Right cardiac atrium (tissue), 5 donors: ENCODE results near the gene XXYLT1. TPM values are rescaled to one million over a fixed set of nuclear protein-coding genes. Genes with fewer than 3 reads are reported as not detected.

ENCODE experiments used
- ATAC-seq, 2 donors: fragments of 200-7000 bp; cut with Tn5 transposase; one replicate each; pipeline versions ENCODE4 v1.8.0 to v1.9.1; 2020; ENCODE audit warnings: moderate library complexity in 2 of 2, mild to moderate bottlenecking in 1 of 2
- DNase-seq, 3 donors: peaks; one replicate each; pipeline ENCODE4 v3.0.0-alpha.2; 2020
- H3K27ac ChIP-seq: one replicate; pipeline ENCODE4 v1.5.1; 2013; ENCODE audit warnings: mild to moderate bottlenecking, low read length, control low read depth, moderate library complexity
- H3K27me3 ChIP-seq: one replicate; pipeline ENCODE4 v1.6.1; 2013; ENCODE audit not compliant: control insufficient read depth, insufficient read depth
- H3K4me1 ChIP-seq: one replicate; pipeline ENCODE4 v1.6.1; 2013; ENCODE audit warnings: low read length; ENCODE audit not compliant: control insufficient read depth, insufficient read depth
- H3K4me3 ChIP-seq: one replicate; pipeline ENCODE4 v1.5.1; 2013; ENCODE audit warnings: low read length, control low read depth
- H3K9me3 ChIP-seq: one replicate; pipeline ENCODE4 v1.6.1; 2013; ENCODE audit warnings: low read length; ENCODE audit not compliant: control insufficient read depth
- WGBS: extraction: QIAGEN DNeasy Blood & Tissue Kit; methylation state at CpG from one replicate; pipeline ENCODE4 v1.1.7; 2013; 5-methylcytosine and 5-hydroxymethylcytosine counted together
- intact Hi-C, 4 donors: fragments of 100-400 bp; cut with DNase I; formaldehyde crosslinking; loops; one replicate each; pipeline versions ENCODE4 v1.11.0 to v1.14.0; 2022 to 2023
- polyA plus RNA-seq: library from polyadenylated mRNA; stranded (reverse); fragments of 200-250 nt; gene quantifications from one replicate; pipeline ENCODE4 v1.2.3, GENCODE V29; 2013
- total RNA-seq, 4 donors: library from RNA; stranded (reverse); fragmentation: NEBNext Ultra II Directional; extraction: Animal tissue kit (Norgen Biotek cat#: 25700); gene quantifications; one replicate each; pipeline ENCODE4 v1.2.1, GENCODE V29; 2021
- donor health status: healthy with polysubstance abuse.
- donor health status: DM: no; HTN: yes; CAD: no.
- donor health status: DM: no; HTN: no; CAD: no.
- donor health status: DM: no; HTN: yes; CAD: no; lungs with severe emphysema.
- donor health status: DM: yes; HTN: yes; CAD: no.

Gene XXYLT1
- total and polyA plus RNA-seq, 5 donors = 3.3 to 6.2 (median 4.3) TPM

- WGBS = 91% methylated on average over 12 of the region's 12 CpGs
- Histone ChIP-seq H3K9me3 (no peaks in the 10 kb centered on the region), H3K4me3 (no peak overlapping the region), H3K27ac (no peak overlapping the region), H3K4me1 (peaks cover 2% of the 10 kb centered on the region), H3K27me3 (no peaks in the 10 kb centered on the region)
- no peak for DNase-seq
- no peak for ATAC-seq
- intact Hi-C loops = no loop called here
These were observed 125.4 kb downstream of the XXYLT1 start for GRCh38 chr3:195145579-195145978.

GRCh38 chr3:195143221-195143620 is 127.7 kb downstream of the XXYLT1 start:
- no peak overlapping the region for H3K27ac ChIP-seq
- H3K9me3 ChIP-seq = no peaks in the 10 kb centered on the region
- no peak for DNase-seq
- H3K27me3 ChIP-seq = no peaks in the 10 kb centered on the region
- H3K4me3 ChIP-seq = no peak overlapping the region
- WGBS = 89% methylated on average over 5 of the region's 5 CpGs
- H3K4me1 ChIP-seq = no peaks in the 10 kb centered on the region
- intact Hi-C loops = no loop called here
- ATAC-seq = no peak

GRCh38 chr3:195142519-195142918 is 128.4 kb downstream of the XXYLT1 start:
- DNase-seq = no peak
- intact Hi-C loops = no loop called here
- H3K27me3 ChIP-seq = no peaks in the 10 kb centered on the region
- H3K4me3 ChIP-seq = no peak overlapping the region
- H3K9me3 ChIP-seq = no peaks in the 10 kb centered on the region
- no peak for ATAC-seq
- no peak overlapping the region for H3K27ac ChIP-seq
- WGBS = 99% methylated on average over 10 of the region's 10 CpGs
- H3K4me1 ChIP-seq = no peaks in the 10 kb centered on the region

DNA sequence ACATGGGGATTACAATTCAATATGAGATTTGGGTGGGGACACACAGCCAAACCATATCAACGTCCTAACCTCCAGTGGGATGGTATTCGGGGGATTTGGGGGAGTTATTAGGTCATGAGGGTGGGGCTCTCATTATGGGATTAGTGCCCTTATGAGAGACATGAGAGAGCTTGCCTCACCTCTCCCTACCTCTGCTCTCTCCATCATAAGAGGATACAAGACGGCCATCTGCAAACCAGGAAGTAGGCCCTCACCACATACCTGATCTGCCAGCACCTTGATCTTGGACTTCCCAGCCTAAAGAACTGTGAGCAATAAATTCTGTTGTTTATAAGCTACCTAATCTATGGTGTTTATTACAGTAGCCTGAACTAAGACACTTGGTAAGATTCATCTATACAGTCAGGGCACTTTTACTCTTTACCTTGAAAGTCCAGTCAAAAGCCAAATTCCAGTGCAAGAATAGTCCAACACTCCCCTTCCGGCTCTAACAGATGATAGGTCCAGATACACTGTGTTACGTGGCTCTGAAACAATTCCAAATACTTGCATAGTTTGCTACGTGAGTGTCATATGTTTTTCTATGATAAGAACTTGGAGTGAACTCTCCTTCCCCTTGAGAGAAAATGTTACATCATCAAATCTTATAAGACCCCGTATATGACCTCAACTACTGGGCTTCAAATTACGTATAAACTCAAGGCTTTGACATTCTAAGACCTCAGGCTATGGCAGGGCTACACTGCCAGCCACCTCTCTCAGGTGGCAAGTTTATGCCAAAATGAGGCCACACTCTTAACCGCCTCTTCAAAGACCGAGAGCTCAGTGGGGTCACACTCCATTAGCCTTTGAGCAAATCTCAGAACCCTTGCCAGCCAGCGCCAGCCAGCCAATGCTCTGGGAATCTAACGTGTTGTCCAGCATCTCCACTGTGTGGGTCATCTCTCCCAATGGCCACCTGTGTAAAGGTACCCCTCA is 129.9 kb downstream of the XXYLT1 start:
- ATAC-seq (peak in 1 of 2 donors; percentile 36), DNase-seq (no peak)
- Histone ChIP-seq H3K4me3 (no peak overlapping the region), H3K27ac (peak overlapping the region; percentile 15), H3K4me1 (no peaks in the 10 kb centered on the region), H3K9me3 (no peaks in the 10 kb centered on the region), H3K27me3 (no peaks in the 10 kb centered on the region)
- 70% methylated on average over 12 of the region's 12 CpGs for WGBS
- intact Hi-C loops = no loop called here

DNA sequence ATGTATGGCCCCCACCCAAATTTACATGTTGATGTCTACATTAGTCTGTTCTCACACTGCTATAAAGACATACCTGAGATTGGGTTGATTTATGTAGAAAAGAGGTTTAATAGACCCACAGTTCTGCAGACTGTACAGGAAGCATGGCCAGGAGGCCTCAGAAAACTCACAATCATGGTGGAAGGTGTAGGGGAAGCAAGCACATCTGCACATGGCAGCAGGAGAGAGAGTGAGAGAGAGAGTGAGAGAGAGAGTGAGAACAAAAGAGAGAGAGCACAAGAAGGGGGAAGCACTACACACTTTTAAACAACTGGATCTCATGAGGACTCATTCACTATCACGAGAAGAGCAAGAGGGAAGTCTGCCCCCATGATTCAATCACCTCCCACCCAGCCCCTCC is 130.5 kb downstream of the XXYLT1 start:
- H3K27ac ChIP-seq = no peak overlapping the region
- no peaks in the 10 kb centered on the region for H3K4me1 ChIP-seq
- no peak for DNase-seq
- intact Hi-C loops = no loop called here
- ATAC-seq = no peak
- 95% methylated on average over 1 of the region's 1 CpG for WGBS
- H3K27me3 ChIP-seq = no peaks in the 10 kb centered on the region
- H3K9me3 ChIP-seq = no peaks in the 10 kb centered on the region
- no peak overlapping the region for H3K4me3 ChIP-seq

GRCh38 chr3:195139876-195140240 is 131.1 kb downstream of the XXYLT1 start:
- 95% methylated on average over 4 of the region's 4 CpGs for WGBS
- no peaks in the 10 kb centered on the region for H3K27me3 ChIP-seq
- H3K9me3 ChIP-seq = no peaks in the 10 kb centered on the region
- intact Hi-C loops = no loop called here
- H3K4me1 ChIP-seq = no peaks in the 10 kb centered on the region
- H3K4me3 ChIP-seq = no peak overlapping the region
- H3K27ac ChIP-seq = peak overlapping the region; percentile 51
- no peak for DNase-seq
- no peak for ATAC-seq

DNA sequence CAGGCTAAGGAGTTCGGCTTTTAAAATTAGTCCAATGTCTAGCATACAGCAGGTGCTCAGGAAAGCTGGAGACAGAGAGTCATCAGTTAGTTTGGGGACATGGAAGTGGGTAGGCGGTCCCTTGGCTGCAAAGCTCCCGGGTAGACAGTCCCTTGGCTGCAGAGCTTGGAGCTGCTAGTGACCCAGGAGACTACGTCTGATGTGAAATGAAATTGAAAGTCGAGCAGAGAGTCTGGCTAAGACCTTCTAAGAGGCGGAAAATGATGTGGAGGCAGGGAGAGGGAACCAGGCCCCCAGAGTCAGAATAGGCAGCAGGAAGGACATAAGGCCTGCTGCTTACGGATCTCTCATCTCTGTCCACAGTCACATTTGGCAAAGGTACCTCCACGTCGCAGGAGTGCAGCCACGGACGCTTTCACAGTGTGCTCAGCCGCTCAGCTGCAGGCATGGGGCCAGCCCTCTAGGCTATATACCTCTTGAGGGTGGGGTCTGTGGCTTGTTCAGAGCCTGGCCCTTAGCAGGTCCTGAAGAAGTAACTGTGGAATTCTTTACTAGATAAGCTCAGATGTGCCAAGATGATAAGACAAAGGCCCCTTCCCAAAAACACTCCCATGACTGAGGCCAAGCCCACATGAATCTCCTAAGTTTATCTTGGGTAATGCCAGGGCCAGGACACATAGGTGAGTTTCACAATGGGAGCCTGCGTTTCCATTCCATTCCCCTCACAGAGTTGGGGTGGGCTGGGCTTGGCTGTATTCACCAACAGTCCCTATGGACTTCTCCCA is 131.7 kb downstream of the XXYLT1 start:
- no peaks in the 10 kb centered on the region for H3K27me3 ChIP-seq
- WGBS = 63% methylated on average over 13 of the region's 13 CpGs
- H3K27ac ChIP-seq = peak overlapping the region; percentile 77
- ATAC-seq = peak; percentile 12 to 38
- peak in 1 of 3 donors; percentile 50 for DNase-seq
- intact Hi-C loops = no loop called here
- H3K9me3 ChIP-seq = no peaks in the 10 kb centered on the region
- H3K4me1 ChIP-seq = no peaks in the 10 kb centered on the region
- no peak overlapping the region for H3K4me3 ChIP-seq

DNA sequence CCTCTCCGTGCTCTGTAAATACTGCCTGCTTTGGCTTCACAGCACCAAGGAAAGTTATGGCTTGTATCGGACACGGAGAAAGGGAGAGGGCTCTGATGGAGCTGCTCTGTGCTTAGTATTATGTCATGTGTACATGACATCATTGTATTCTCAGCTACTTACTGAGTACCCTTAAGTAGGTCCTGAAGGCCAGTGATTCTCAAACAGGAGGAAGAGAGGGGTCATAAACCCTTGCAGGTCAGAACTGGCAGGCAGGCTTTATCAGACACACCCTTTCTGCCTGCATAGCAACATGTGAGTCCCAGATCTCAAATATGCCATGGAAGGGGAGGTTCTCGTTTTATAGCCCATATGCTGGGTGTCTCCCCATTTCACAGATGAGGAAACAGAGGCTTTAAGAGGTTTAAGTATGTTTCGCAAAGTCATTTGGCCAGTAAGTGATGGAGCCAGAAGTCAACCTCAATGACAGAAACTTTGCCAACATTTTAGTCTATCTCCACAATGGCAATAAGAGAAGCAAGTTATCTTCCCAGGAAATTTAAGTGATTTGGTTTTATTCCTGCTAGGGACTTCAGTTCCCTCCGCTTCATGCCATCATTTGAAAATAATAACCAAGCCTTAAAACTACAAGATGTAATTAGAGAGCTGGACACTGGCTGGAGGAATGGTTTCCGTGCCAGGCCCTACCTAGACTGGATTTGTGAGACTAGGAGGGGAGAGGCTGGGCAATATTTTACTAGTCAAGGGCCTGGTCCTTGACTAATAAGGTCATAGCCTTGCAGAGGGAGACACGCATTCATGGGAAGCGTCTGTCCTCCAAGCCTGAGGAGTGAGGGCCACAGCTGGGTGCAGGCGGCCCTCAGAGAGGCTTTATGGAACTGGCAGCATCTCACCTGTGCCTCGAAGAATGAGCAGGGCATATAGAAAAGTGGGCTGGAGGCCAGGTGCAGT is 133.0 kb downstream of the XXYLT1 start:
- H3K27me3 ChIP-seq = no peaks in the 10 kb centered on the region
- H3K4me1 ChIP-seq = no peaks in the 10 kb centered on the region
- ATAC-seq (no peak), DNase-seq (no peak)
- no peak overlapping the region for H3K4me3 ChIP-seq
- H3K9me3 ChIP-seq = no peaks in the 10 kb centered on the region
- H3K27ac ChIP-seq = no peak overlapping the region
- WGBS = 94% methylated on average over 11 of the region's 11 CpGs
- intact Hi-C loops = no loop called here

DNA sequence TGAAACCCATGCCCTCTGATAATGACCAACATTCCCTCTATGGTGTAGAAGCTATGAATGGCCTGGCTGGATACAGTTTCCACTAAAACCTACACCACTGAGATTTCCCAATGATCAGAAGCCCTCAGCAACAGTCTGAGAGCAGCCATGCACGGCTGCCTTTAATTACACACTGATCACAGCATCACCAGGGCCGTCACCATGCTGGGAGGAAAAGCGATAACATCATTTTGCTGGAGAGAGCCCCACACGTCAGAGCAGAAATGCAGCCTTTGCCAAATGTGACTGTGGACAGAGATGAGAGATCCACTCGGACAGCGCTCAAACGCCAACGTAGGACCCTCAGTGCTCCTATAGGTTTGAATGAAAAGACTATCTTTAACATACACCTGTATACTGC is 135.0 kb downstream of the XXYLT1 start:
- no peaks in the 10 kb centered on the region for H3K27me3 ChIP-seq
- H3K27ac ChIP-seq = no peak overlapping the region
- H3K9me3 ChIP-seq = no peaks in the 10 kb centered on the region
- no peaks in the 10 kb centered on the region for H3K4me1 ChIP-seq
- ATAC-seq (no peak), DNase-seq (no peak)
- 78% methylated on average over 8 of the region's 8 CpGs for WGBS
- intact Hi-C loops = no loop called here
- H3K4me3 ChIP-seq = no peak overlapping the region

GRCh38 chr3:195134431-195134830 is 136.5 kb downstream of the XXYLT1 start:
- H3K27ac ChIP-seq = no peak overlapping the region
- H3K4me3 ChIP-seq = no peak overlapping the region
- intact Hi-C loops = no loop called here
- no peaks in the 10 kb centered on the region for H3K27me3 ChIP-seq
- no peak for DNase-seq
- H3K9me3 ChIP-seq = no peaks in the 10 kb centered on the region
- no peaks in the 10 kb centered on the region for H3K4me1 ChIP-seq
- WGBS = 94% methylated on average over 6 of the region's 6 CpGs
- ATAC-seq = no peak
